Measurements from ENCODE around the gene ZFP92. TPM values are rescaled to one million over a fixed set of nuclear protein-coding genes. Genes with fewer than 3 reads are reported as not detected.

Gene ZFP92
- total and polyA plus RNA-seq, 10 of the 15 experiments (the other 5 are each of a cell fraction or from before 2014, with no cell fraction given): 0.02 to 1.6 (median 0.09) TPM; not detected in 2

- FAIRE-seq: no peak
- Histone ChIP-seq H2AFZ (ENCODE audit: control insufficient read depth, low read depth, low read length) (no peak overlapping the region), H3K9ac (ENCODE audit: control insufficient read depth, insufficient read depth, low read length) (no peak overlapping the region), H4K20me1 (ENCODE audit: control insufficient read depth, insufficient read depth) (no peaks in the 10 kb centered on the region), H3K27me3 (replicated peaks in 1 of 2; ENCODE audit: control insufficient read depth in 2 of 2, insufficient read depth in 2 of 2, low read length in 1 of 2) (no peaks in the 10 kb centered on the region), H3K36me3 (ENCODE audit: control insufficient read depth in 2 of 2, insufficient read depth in 2 of 2, low read length in 1 of 2) (no peaks in the 10 kb centered on the region), H3K4me2 (ENCODE audit: control insufficient read depth, insufficient read depth) (no peak overlapping the region), H3K4me3 (no peak overlapping the region), H3K9me3 (replicated peaks; ENCODE audit: control insufficient read depth, insufficient read depth, low read length) (no peaks in the 10 kb centered on the region; the same call in 2 of the 3 replicates), H3K4me1 (ENCODE audit: control insufficient read depth, insufficient read depth, low read length) (no peaks in the 10 kb centered on the region), H3K27ac (ENCODE audit: control insufficient read depth, insufficient read depth) (no peak overlapping the region), H3K79me2 (ENCODE audit: control insufficient read depth, insufficient read depth, low read length) (no peaks in the 10 kb centered on the region)
- in situ Hi-C loops (cut with MboI): no loop called here
- ChIA-PET SMC1A (ENCODE audit: uncharacterized antibody, unreplicated experiment) (no interaction called here), CTCF (no interaction called here), POLR2A (no interaction called here), RAD21 (ENCODE audit: unreplicated experiment) (no interaction called here)
- no peak for DNase-seq (ENCODE audit: low read depth, low spot score)
- 59% methylated on average over 3 of the region's 3 CpGs for WGBS (ENCODE audit: insufficient coverage, insufficient replicate concordance, low lambda C conversion rate, missing lambda C conversion rate)
- BruUV-seq (replicated peaks): no TSS peak
- no peak for TF ChIP-seq ZZZ3 (IDR thresholded peaks at IDR 0.05; ENCODE audit: control insufficient read depth, insufficient read length, low read depth)
- no peak for TF ChIP-seq CBFB (IDR thresholded peaks at IDR 0.05; ENCODE audit: low read depth)
- no peak for ATAC-seq
- intact Hi-C loops (cut with micrococcal nuclease; ENCODE audit: unreplicated experiment): no loop called here
Measured at GRCh38 chrX:153426204-153426603, 14.9 kb downstream of the ZFP92 start.

GRCh38 chrX:153430796-153431195, 19.5 kb downstream of the ZFP92 start:
- Histone ChIP-seq H2AFZ (ENCODE audit: control insufficient read depth, low read depth, low read length) (no peak overlapping the region), H4K20me1 (ENCODE audit: control insufficient read depth, insufficient read depth) (no peaks in the 10 kb centered on the region), H3K27ac (ENCODE audit: control insufficient read depth, insufficient read depth) (no peak overlapping the region), H3K4me2 (ENCODE audit: control insufficient read depth, insufficient read depth) (no peak overlapping the region), H3K9me3 (replicated peaks; ENCODE audit: control insufficient read depth, insufficient read depth, low read length) (no peaks in the 10 kb centered on the region; the same call in 2 of the 3 replicates), H3K79me2 (ENCODE audit: control insufficient read depth, insufficient read depth, low read length) (no peaks in the 10 kb centered on the region), H3K4me1 (ENCODE audit: control insufficient read depth, insufficient read depth, low read length) (no peaks in the 10 kb centered on the region), H3K27me3 (replicated peaks in 1 of 2; ENCODE audit: control insufficient read depth in 2 of 2, insufficient read depth in 2 of 2, low read length in 1 of 2) (no peaks in the 10 kb centered on the region), H3K36me3 (ENCODE audit: control insufficient read depth in 2 of 2, insufficient read depth in 2 of 2, low read length in 1 of 2) (no peaks in the 10 kb centered on the region), H3K4me3 (no peak overlapping the region), H3K9ac (ENCODE audit: control insufficient read depth, insufficient read depth, low read length) (no peak overlapping the region)
- WGBS (ENCODE audit: insufficient coverage, insufficient replicate concordance, low lambda C conversion rate, missing lambda C conversion rate): 60% methylated on average over 6 of the region's 6 CpGs
- ChIA-PET SMC1A (ENCODE audit: uncharacterized antibody, unreplicated experiment) (no interaction called here), RAD21 (ENCODE audit: unreplicated experiment) (no interaction called here), POLR2A (no interaction called here), CTCF (interaction anchor here (0.9 kb wide), 1 partner anchor 32 kb away, joined by 3 read pairs; no protein-coding TSS in a partner anchor)
- FAIRE-seq (no peak), ATAC-seq (no peak), DNase-seq (ENCODE audit: low read depth, low spot score) (no peak)
- in situ Hi-C loops (cut with MboI) (no loop called here), intact Hi-C loops (cut with micrococcal nuclease; ENCODE audit: unreplicated experiment) (no loop called here)
- BruUV-seq (replicated peaks): no TSS peak
- TF ChIP-seq GABPA (IDR thresholded peaks at IDR 0.05; ENCODE audit: low read depth) (no peak), USF1 (IDR thresholded peaks at IDR 0.05; ENCODE audit: borderline replicate concordance, extremely low read length, insufficient read depth, low read depth, low read length) (no peak), SKIL (IDR thresholded peaks at IDR 0.05; ENCODE audit: low read depth, poor library complexity, severe bottlenecking) (no peak), POU2F2 (IDR thresholded peaks at IDR 0.05; ENCODE audit: borderline replicate concordance, low read depth, low read length) (no peak), MEF2A (IDR thresholded peaks at IDR 0.05; ENCODE audit: insufficient read depth, low read depth, low read length) (no peak), KAT2A (conservative IDR thresholded peaks at IDR 0.05; ENCODE audit: control insufficient read depth, low read depth, low read length) (no peak), RELB (IDR thresholded peaks at IDR 0.05; ENCODE audit: low read depth) (no peak)
